Measurements from ENCODE around the gene CLTC. TPM values are rescaled to one million over a fixed set of nuclear protein-coding genes. Genes with fewer than 3 reads are reported as not detected.

The CLTC gene
- total and polyA plus RNA-seq, 10 of the 15 experiments (the other 5 are each of a cell fraction or from before 2014, with no cell fraction given): 77.5 to 188 (median 129) TPM

- TF ChIP-seq KAT2A (conservative IDR thresholded peaks at IDR 0.05; ENCODE audit: control insufficient read depth, low read depth, low read length) (no peak), SIN3A (IDR thresholded peaks at IDR 0.05; ENCODE audit: low read depth, low read length) (no peak), NR2F1 (conservative IDR thresholded peaks at IDR 0.05) (peak; percentile 99), POLR2A (IDR thresholded peaks at IDR 0.05; ENCODE audit: low read depth, low read length) (peak; percentile 45; the same call in 1 of the 2 replicates), SPI1 (IDR thresholded peaks at IDR 0.05; ENCODE audit: borderline replicate concordance, insufficient read depth, low read depth, low read length) (peak; percentile 94), USF1 (IDR thresholded peaks at IDR 0.05; ENCODE audit: borderline replicate concordance, extremely low read length, insufficient read depth, low read depth, low read length) (no peak), GATAD2B (conservative IDR thresholded peaks at IDR 0.05; ENCODE audit: low read depth) (no peak), PAX5 (IDR thresholded peaks at IDR 0.05; ENCODE audit: borderline replicate concordance, low read depth, low read length) (no peak), POLR2AphosphoS2 (IDR thresholded peaks at IDR 0.05; ENCODE audit: low read depth, low read length) (peak; percentile 37; the same call in 1 of the 2 replicates), HDAC6 (IDR thresholded peaks at IDR 0.05; ENCODE audit: unreplicated experiment) (no peak)
Measured at GRCh38 chr17:59696682-59697277, 77.1 kb downstream of the CLTC start (continued).

GRCh38 chr17:59698143-59698542, 78.4 kb downstream of the CLTC start:
- H4K20me1 ChIP-seq (ENCODE audit: control insufficient read depth, insufficient read depth): no peaks in the 10 kb centered on the region; the same call in 1 of the 2 replicates

More at GRCh38 chr17:59698143-59698542, 78.4 kb downstream of the CLTC start:
- no peak for DNase-seq (ENCODE audit: low read depth, low spot score)
- CTCF ChIA-PET: no interaction called here
- Histone ChIP-seq H3K4me3 (no peak overlapping the region), H3K9me3 (replicated peaks; ENCODE audit: control insufficient read depth, insufficient read depth, low read length) (no peaks in the 10 kb centered on the region), H3K79me2 (ENCODE audit: control insufficient read depth, insufficient read depth, low read length) (peaks cover 71% of the 10 kb centered on the region), H2AFZ (ENCODE audit: control insufficient read depth, low read depth, low read length) (no peak overlapping the region), H3K4me2 (ENCODE audit: control insufficient read depth, insufficient read depth) (peak overlapping the region; percentile 41; the same call in 1 of the 2 replicates), H3K27me3 (replicated peaks in 1 of 2; ENCODE audit: control insufficient read depth in 2 of 2, insufficient read depth in 2 of 2, low read length in 1 of 2) (no peaks in the 10 kb centered on the region), H3K27ac (ENCODE audit: control insufficient read depth, insufficient read depth) (no peak overlapping the region), H3K36me3 (ENCODE audit: control insufficient read depth in 2 of 2, insufficient read depth in 2 of 2, low read length in 1 of 2) (peaks cover 12 to 30% of the 10 kb centered on the region in 2 experiments), H3K4me1 (ENCODE audit: control insufficient read depth, insufficient read depth, low read length) (peaks cover 10% of the 10 kb centered on the region), H3K9ac (ENCODE audit: control insufficient read depth, insufficient read depth, low read length) (no peak overlapping the region)
- BruUV-seq (replicated peaks): no TSS peak
- 63% methylated on average over 4 of the region's 4 CpGs for WGBS (ENCODE audit: insufficient coverage, insufficient replicate concordance, low lambda C conversion rate, missing lambda C conversion rate)
- no peak for FAIRE-seq
- TF ChIP-seq POLR2AphosphoS5 (IDR thresholded peaks at IDR 0.05; ENCODE audit: low read length) (0 out of 2 replicates have a peak, but pooled peaks have one; percentile 9), CHD4 (IDR thresholded peaks at IDR 0.05) (no peak)
- in situ Hi-C loops (cut with MboI): no loop called here
- RAD21 ChIA-PET (ENCODE audit: unreplicated experiment): no interaction called here
- SMC1A ChIA-PET (ENCODE audit: uncharacterized antibody, unreplicated experiment): interaction anchor here (1.0 kb wide), 1 partner anchor 12 kb away, joined by 3 read pairs; no protein-coding TSS in a partner anchor
- intact Hi-C loops (cut with micrococcal nuclease; ENCODE audit: unreplicated experiment): no loop called here
- POLR2A ChIA-PET: no interaction called here
- no peak for ATAC-seq
